ENCODE measurements around the gene RDM1.

RDM1 gene

GRCh38 chr17:35890774-35891155 is 39.8 kb downstream of the RDM1 start:
- H3K27me3 ChIP-seq (ENCODE audit: control insufficient read depth, insufficient read depth, low read length) = no peaks in the 10 kb centered on the region
- H3K27ac ChIP-seq (ENCODE audit: low read depth, low read length) = no peak overlapping the region
- no peaks in the 10 kb centered on the region for H3K4me1 ChIP-seq (ENCODE audit: control insufficient read depth, insufficient read depth, low read length)
- H3K4me3 ChIP-seq (ENCODE audit: low read length) = no peak overlapping the region
- no peaks in the 10 kb centered on the region for H3K36me3 ChIP-seq (ENCODE audit: control insufficient read depth, insufficient read depth, low read length)
- no peak overlapping the region for H3K9ac ChIP-seq (ENCODE audit: low read length)

DNA sequence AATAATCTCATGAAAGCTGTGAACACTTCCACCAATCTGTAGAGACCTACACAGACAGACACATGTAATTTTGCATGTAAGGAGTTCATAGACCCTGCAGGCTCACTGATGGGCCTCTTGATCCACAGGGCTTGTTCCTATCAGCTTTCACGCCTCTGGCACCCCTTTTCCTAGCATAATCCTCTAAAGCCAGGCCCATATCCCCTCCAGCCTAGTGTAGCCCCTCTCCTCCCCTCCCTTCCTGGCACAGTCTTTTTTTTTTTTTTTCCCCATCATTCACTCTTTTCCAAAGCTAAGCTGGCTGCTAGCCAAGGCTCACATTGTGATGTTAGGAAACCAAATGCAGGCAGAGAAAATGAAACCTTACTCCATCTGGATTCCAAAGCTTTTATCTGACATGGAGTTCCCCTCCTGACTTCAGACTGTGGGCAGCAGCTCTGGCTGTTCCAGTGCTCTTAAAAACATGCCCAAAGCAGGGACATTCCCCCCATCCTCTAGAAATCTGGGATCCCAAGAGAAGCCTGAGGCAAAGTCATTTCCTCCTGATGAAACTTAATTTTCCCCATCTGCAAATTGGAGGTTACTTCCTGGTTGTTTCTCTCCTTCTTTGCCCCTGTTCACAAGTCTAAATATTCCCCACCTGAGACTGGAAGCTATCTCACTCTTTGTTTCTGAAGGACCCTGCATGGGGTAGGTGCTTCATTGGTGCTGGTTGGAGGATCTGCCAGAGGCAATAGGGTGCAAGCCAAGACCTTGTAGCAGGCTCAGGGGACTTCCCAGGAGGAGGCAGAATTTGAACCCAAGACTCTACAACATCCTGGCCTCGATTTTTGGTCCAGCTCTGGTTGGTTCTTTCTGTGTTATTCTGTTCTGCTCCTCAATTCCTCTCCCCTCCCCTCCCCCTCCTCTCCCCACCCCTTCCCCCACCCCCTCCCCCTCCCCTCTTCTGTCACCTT is 40.5 kb downstream of the RDM1 start:
- H3K36me3 ChIP-seq (ENCODE audit: control insufficient read depth, insufficient read depth, low read length) = no peaks in the 10 kb centered on the region
- H3K4me1 ChIP-seq (ENCODE audit: control insufficient read depth, insufficient read depth, low read length) = no peaks in the 10 kb centered on the region
- no peak overlapping the region for H3K9ac ChIP-seq (ENCODE audit: low read length)
- no peak overlapping the region for H3K4me3 ChIP-seq (ENCODE audit: low read length)
- no peak overlapping the region for H3K27ac ChIP-seq (ENCODE audit: low read depth, low read length)
- H3K27me3 ChIP-seq (ENCODE audit: control insufficient read depth, insufficient read depth, low read length) = no peaks in the 10 kb centered on the region

DNA sequence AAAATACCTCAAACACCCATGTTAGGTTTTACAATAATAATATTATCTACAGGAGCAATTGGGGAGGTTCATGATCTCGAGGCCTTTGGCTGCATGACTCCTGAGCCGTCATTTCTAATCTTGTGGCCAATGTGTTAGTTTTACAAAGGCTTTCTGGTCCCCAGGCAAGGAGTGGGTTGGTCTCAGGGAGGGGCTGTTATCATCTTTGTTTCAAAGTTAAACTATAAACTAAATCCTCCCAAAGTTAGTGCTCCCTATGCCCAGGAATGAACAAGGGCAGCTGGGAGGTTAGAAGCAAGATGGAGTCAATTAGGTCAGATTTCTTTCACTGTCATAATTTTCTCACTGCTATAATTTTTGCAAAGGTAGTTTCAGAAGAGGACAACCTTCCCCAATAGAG is 41.3 kb downstream of the RDM1 start:
- Histone ChIP-seq H3K27me3 (ENCODE audit: control insufficient read depth, insufficient read depth, low read length) (no peaks in the 10 kb centered on the region), H3K4me3 (ENCODE audit: low read length) (no peak overlapping the region), H3K27ac (ENCODE audit: low read depth, low read length) (no peak overlapping the region), H3K4me1 (ENCODE audit: control insufficient read depth, insufficient read depth, low read length) (no peaks in the 10 kb centered on the region), H3K9ac (ENCODE audit: low read length) (no peak overlapping the region), H3K36me3 (ENCODE audit: control insufficient read depth, insufficient read depth, low read length) (no peaks in the 10 kb centered on the region)

DNA sequence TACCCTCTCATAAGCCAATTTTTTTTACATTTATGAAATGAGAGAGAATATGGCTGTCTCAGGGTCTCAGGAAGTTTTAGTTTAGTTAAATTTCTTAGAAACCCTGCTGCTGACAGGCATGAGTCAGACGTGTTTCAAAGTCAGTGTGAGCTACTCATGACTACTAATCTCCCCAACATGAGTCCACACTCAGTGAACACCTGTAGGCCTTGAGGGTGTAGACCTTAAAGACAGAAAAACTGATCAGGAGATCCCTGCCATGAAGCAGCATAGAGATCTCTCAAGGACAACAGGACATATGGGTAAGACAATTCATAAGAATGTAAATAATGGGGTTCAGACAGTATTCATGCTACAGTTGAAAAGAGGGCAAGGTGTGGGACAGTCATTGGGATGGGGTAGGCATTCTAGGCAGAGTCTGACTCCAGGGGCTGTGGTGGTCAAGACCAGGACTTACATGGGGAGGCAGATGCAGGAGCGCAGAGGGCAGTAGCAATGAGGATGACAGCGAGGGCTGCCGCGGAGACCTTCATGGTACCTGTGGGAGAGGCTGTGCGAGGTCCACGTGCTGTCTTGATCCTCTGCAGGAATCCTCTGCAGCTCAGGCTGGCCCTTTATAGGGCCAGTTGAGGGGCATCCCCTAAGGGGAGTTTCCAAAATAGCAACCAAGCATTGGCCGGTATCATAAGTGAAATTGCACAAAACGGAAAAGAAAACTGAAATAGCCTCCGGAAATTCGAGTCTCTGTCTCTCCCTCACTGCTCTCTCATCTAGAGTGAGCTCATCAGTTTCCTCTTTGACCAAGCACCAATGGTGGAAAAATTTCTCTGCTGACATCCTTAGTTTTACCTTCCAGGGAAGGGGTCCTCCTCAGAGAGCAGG is 50.6 kb downstream of the RDM1 start, which contains the start of gene CCL5:
Gene CCL5, minus strand, starts transcription at position 588 of the 882 bp plus-strand sequence.
- no peak within 1 kb of the TSS for H3K27ac ChIP-seq (ENCODE audit: low read depth, low read length)

DNA sequence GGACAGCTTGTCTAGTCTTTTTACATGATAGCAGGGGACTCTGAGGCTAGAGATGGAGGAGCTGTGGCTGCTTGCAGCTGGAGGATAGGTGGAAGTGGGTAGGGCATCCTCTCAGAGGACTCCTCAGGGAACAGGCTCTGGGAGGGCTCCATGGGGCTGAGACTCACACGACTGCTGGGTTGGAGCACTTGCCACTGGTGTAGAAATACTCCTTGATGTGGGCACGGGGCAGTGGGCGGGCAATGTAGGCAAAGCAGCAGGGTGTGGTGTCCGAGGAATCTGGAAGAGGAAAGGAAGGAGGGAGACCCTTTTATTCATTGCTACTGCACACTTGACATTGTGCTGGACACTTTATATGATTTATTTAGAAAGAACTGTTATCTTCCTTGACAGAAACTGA is 52.2 kb downstream of the RDM1 start:
- no peaks in the 10 kb centered on the region for H3K4me1 ChIP-seq (ENCODE audit: control insufficient read depth, insufficient read depth, low read length)
- H3K27ac ChIP-seq (ENCODE audit: low read depth, low read length) = no peak overlapping the region
- H3K36me3 ChIP-seq (ENCODE audit: control insufficient read depth, insufficient read depth, low read length) = no peaks in the 10 kb centered on the region
- H3K27me3 ChIP-seq (ENCODE audit: control insufficient read depth, insufficient read depth, low read length) = no peaks in the 10 kb centered on the region
- H3K9ac ChIP-seq (ENCODE audit: low read length) = no peak overlapping the region
- no peak overlapping the region for H3K4me3 ChIP-seq (ENCODE audit: low read length)

More for the DNA sequence above, 50.6 kb downstream of the RDM1 start, which contains the start of gene CCL5:
- Histone ChIP-seq H3K36me3 (ENCODE audit: control insufficient read depth, insufficient read depth, low read length) (no peaks in the 10 kb centered on the region), H3K4me3 (ENCODE audit: low read length) (no peak within 1 kb of the TSS), H3K4me1 (ENCODE audit: control insufficient read depth, insufficient read depth, low read length) (no peaks in the 10 kb centered on the region), H3K27me3 (ENCODE audit: control insufficient read depth, insufficient read depth, low read length) (no peaks in the 10 kb centered on the region), H3K9ac (ENCODE audit: low read length) (no peak within 1 kb of the TSS)

- H3K27me3 ChIP-seq (ENCODE audit: control insufficient read depth, insufficient read depth, low read length) = no peaks in the 10 kb centered on the region
- no peak overlapping the region for H3K9ac ChIP-seq (ENCODE audit: low read length)
- H3K4me1 ChIP-seq (ENCODE audit: control insufficient read depth, insufficient read depth, low read length) = no peaks in the 10 kb centered on the region
- H3K4me3 ChIP-seq (ENCODE audit: low read length) = no peak overlapping the region
- no peaks in the 10 kb centered on the region for H3K36me3 ChIP-seq (ENCODE audit: control insufficient read depth, insufficient read depth, low read length)
- H3K27ac ChIP-seq (ENCODE audit: low read depth, low read length) = no peak overlapping the region
Measured at GRCh38 chr17:35877345-35878029, 53.1 kb downstream of the RDM1 start.

GRCh38 chr17:35876534-35876933 is 54.0 kb downstream of the RDM1 start:
- no peak overlapping the region for H3K4me3 ChIP-seq (ENCODE audit: low read length)
- no peak overlapping the region for H3K9ac ChIP-seq (ENCODE audit: low read length)
- no peaks in the 10 kb centered on the region for H3K4me1 ChIP-seq (ENCODE audit: control insufficient read depth, insufficient read depth, low read length)
- no peaks in the 10 kb centered on the region for H3K36me3 ChIP-seq (ENCODE audit: control insufficient read depth, insufficient read depth, low read length)
- H3K27me3 ChIP-seq (ENCODE audit: control insufficient read depth, insufficient read depth, low read length) = no peaks in the 10 kb centered on the region
- no peak overlapping the region for H3K27ac ChIP-seq (ENCODE audit: low read depth, low read length)

GRCh38 chr17:35875800-35876139 is 54.8 kb downstream of the RDM1 start:
- H3K27ac ChIP-seq (ENCODE audit: low read depth, low read length) = no peak overlapping the region
- H3K4me3 ChIP-seq (ENCODE audit: low read length) = no peak overlapping the region
- no peak overlapping the region for H3K9ac ChIP-seq (ENCODE audit: low read length)
- H3K4me1 ChIP-seq (ENCODE audit: control insufficient read depth, insufficient read depth, low read length) = no peaks in the 10 kb centered on the region
- no peaks in the 10 kb centered on the region for H3K36me3 ChIP-seq (ENCODE audit: control insufficient read depth, insufficient read depth, low read length)
- H3K27me3 ChIP-seq (ENCODE audit: control insufficient read depth, insufficient read depth, low read length) = no peaks in the 10 kb centered on the region

DNA sequence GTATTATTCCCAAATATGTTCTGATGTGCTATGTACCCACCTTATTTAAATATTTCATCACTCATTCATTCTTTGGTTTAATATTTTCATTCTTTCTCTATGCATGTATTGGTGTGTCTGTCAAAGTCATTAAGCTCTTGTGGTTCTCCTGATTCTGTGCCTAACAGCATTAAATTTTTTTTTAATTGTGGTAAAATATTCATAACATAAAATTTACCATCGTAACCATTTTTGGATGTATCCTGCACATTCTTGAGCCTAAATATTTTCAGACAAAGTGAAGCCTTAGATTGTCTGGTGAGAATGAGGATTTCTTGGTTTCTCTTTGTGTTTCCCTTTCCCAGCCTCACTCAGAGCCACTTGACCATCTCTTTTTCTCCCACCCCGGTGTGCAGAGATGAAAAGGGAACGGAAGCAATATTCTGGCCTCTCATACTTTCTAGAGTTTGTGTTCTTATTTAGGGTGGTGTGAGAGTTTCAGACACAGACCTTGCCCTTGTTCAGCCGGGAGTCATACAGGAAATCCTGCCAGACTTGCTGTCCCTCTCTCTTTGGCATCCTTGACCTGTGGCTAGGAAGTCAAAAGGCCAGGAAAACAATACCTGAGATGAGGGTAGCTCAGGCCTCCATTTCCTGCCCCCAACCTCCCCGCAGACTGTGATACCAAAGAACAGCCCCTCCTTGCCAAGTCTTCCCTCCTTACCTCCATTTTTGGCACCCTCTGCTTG is 55.3 kb downstream of the RDM1 start:
- no peaks in the 10 kb centered on the region for H3K36me3 ChIP-seq (ENCODE audit: control insufficient read depth, insufficient read depth, low read length)
- no peak overlapping the region for H3K4me3 ChIP-seq (ENCODE audit: low read length)
- H3K27ac ChIP-seq (ENCODE audit: low read depth, low read length) = no peak overlapping the region
- H3K9ac ChIP-seq (ENCODE audit: low read length) = no peak overlapping the region
- H3K4me1 ChIP-seq (ENCODE audit: control insufficient read depth, insufficient read depth, low read length) = no peaks in the 10 kb centered on the region
- no peaks in the 10 kb centered on the region for H3K27me3 ChIP-seq (ENCODE audit: control insufficient read depth, insufficient read depth, low read length)

GRCh38 chr17:35872196-35872980 is 58.2 kb downstream of the RDM1 start:
- Histone ChIP-seq H3K36me3 (ENCODE audit: control insufficient read depth, insufficient read depth, low read length) (no peaks in the 10 kb centered on the region), H3K27me3 (ENCODE audit: control insufficient read depth, insufficient read depth, low read length) (no peaks in the 10 kb centered on the region), H3K27ac (ENCODE audit: low read depth, low read length) (no peak overlapping the region), H3K4me3 (ENCODE audit: low read length) (no peak overlapping the region), H3K9ac (ENCODE audit: low read length) (no peak overlapping the region), H3K4me1 (ENCODE audit: control insufficient read depth, insufficient read depth, low read length) (no peaks in the 10 kb centered on the region)
